HEK293 (cell line): ENCODE data around the gene ZFP36.

ENCODE experiments used
- GLI2 ChIP-seq: fragments of 450-650 bp; formaldehyde crosslinking; IDR thresholded peaks from 2 replicates; pipeline ENCODE4; 2017; ENCODE audit warnings: missing biosample characterization, missing genetic modification characterization, low read depth, borderline replicate concordance
- INSM2 ChIP-seq: fragments of 450-650 bp; formaldehyde crosslinking; IDR thresholded peaks from 2 replicates; pipeline ENCODE4 v1.5.1; 2016; ENCODE audit warnings: missing biosample characterization, missing genetic modification characterization
- KLF1 ChIP-seq: fragments of 450-650 bp; formaldehyde crosslinking; IDR thresholded peaks from 2 replicates; pipeline ENCODE4 v1.5.1; 2016; ENCODE audit warnings: missing biosample characterization, missing genetic modification characterization
- KLF7 ChIP-seq: fragments of 450-650 bp; formaldehyde crosslinking; IDR thresholded peaks from 2 replicates; pipeline ENCODE4 v1.5.1; 2016; ENCODE audit warnings: missing biosample characterization, missing genetic modification characterization, borderline replicate concordance
- PATZ1 ChIP-seq: fragments of 450-650 bp; formaldehyde crosslinking; IDR thresholded peaks from 2 replicates; pipeline ENCODE4 v1.5.1; 2016; ENCODE audit warnings: missing biosample characterization, missing genetic modification characterization
- YY2 ChIP-seq: fragments of 450-650 bp; formaldehyde crosslinking; IDR thresholded peaks from 2 replicates; pipeline ENCODE4 v1.5.1; 2016; ENCODE audit warnings: missing biosample characterization, missing genetic modification characterization
- ZFHX2 ChIP-seq: fragments of 450-650 bp; formaldehyde crosslinking; conservative IDR thresholded peaks from 2 replicates; pipeline ENCODE4 v1.5.1; 2016; ENCODE audit warnings: missing biosample characterization, missing genetic modification characterization
- ZIC2 ChIP-seq: fragments of 450-650 bp; formaldehyde crosslinking; IDR thresholded peaks from 2 replicates; pipeline ENCODE4 v1.5.1; 2016; ENCODE audit warnings: missing biosample characterization, missing genetic modification characterization
- ZNF221 ChIP-seq: fragments of 450-650 bp; formaldehyde crosslinking; IDR thresholded peaks from 2 replicates; pipeline ENCODE4 v1.5.1; 2017; ENCODE audit warnings: missing biosample characterization, missing genetic modification characterization, borderline replicate concordance
- ZNF274 ChIP-seq, 2 experiments: fragments of 200-500 bp in 1 of 2; fragments of 450-650 bp in 1 of 2; sonication (Bioruptor generic) in 1 of 2; formaldehyde crosslinking in 1 of 2; IDR thresholded peaks; 2 replicates each; pipeline versions ENCODE4 v1.5.1 to v1.6.1; 2014 to 2016; ENCODE audit warnings: borderline replicate concordance in 1 of 2, inconsistent platforms in 1 of 2, low read length in 1 of 2, missing biosample characterization in 1 of 2, missing genetic modification characterization in 1 of 2
- ZNF324 ChIP-seq: fragments of 450-650 bp; formaldehyde crosslinking; IDR thresholded peaks from 2 replicates; pipeline ENCODE4 v1.5.1; 2016; ENCODE audit warnings: missing biosample characterization, missing genetic modification characterization
- ZNF366 ChIP-seq: fragments of 450-650 bp; formaldehyde crosslinking; conservative IDR thresholded peaks from 2 replicates; pipeline ENCODE4 v1.5.1; 2016; ENCODE audit warnings: missing biosample characterization, missing genetic modification characterization
- ZNF473 ChIP-seq: fragments of 450-650 bp; formaldehyde crosslinking; IDR thresholded peaks from 2 replicates; pipeline ENCODE4 v1.5.1; 2017; ENCODE audit warnings: missing biosample characterization, missing genetic modification characterization
- ZNF510 ChIP-seq: fragments of 450-650 bp; formaldehyde crosslinking; IDR thresholded peaks from 2 replicates; pipeline ENCODE4 v1.5.1; 2018; ENCODE audit warnings: mild to moderate bottlenecking, missing genetic modification characterization, missing biosample characterization; ENCODE audit not compliant: insufficient replicate concordance
- ZNF560 ChIP-seq: fragments of 450-650 bp; formaldehyde crosslinking; IDR thresholded peaks from 2 replicates; pipeline ENCODE4 v1.5.1; 2017; ENCODE audit warnings: missing biosample characterization, missing genetic modification characterization, borderline replicate concordance
- ZNF571 ChIP-seq: fragments of 450-650 bp; formaldehyde crosslinking; IDR thresholded peaks from 2 replicates; pipeline ENCODE4 v1.5.0; 2017; ENCODE audit warnings: missing biosample characterization, missing genetic modification characterization
- ZNF585B ChIP-seq: fragments of 450-650 bp; formaldehyde crosslinking; IDR thresholded peaks from 2 replicates; pipeline ENCODE4 v1.5.1; 2016; ENCODE audit warnings: missing biosample characterization, missing genetic modification characterization
- ZNF610 ChIP-seq: fragments of 450-650 bp; formaldehyde crosslinking; IDR thresholded peaks from 2 replicates; pipeline ENCODE4 v1.5.1; 2016; ENCODE audit warnings: missing biosample characterization, missing genetic modification characterization, borderline replicate concordance
- ZNF677 ChIP-seq: fragments of 450-650 bp; IDR thresholded peaks from 2 replicates; pipeline ENCODE4 v1.5.0; 2018; ENCODE audit warnings: missing biosample characterization, mild to moderate bottlenecking, missing genetic modification characterization, moderate library complexity
- ZNF76 ChIP-seq: fragments of 450-650 bp; formaldehyde crosslinking; IDR thresholded peaks from 2 replicates; pipeline ENCODE4; 2016; ENCODE audit warnings: low read depth, missing biosample characterization, missing genetic modification characterization, borderline replicate concordance
- ZNF777 ChIP-seq: fragments of 450-650 bp; formaldehyde crosslinking; IDR thresholded peaks from 2 replicates; pipeline ENCODE4 v1.5.1; 2017; ENCODE audit warnings: missing biosample characterization, missing genetic modification characterization, borderline replicate concordance
- ZSCAN23 ChIP-seq: fragments of 450-650 bp; formaldehyde crosslinking; IDR thresholded peaks from 2 replicates; pipeline ENCODE4 v1.5.1; 2016; ENCODE audit warnings: missing biosample characterization, missing genetic modification characterization
- ZXDB ChIP-seq: fragments of 450-650 bp; formaldehyde crosslinking; IDR thresholded peaks from 2 replicates; pipeline ENCODE4 v1.5.1; 2016; ENCODE audit warnings: missing biosample characterization, missing genetic modification characterization
- TF ChIP-seq, protein P1 (sequence below): fragments of 450-650 bp; formaldehyde crosslinking; IDR thresholded peaks from 2 replicates; pipeline ENCODE4 v1.5.1; 2017; ENCODE audit warnings: missing biosample characterization, missing genetic modification characterization
- TF ChIP-seq, protein P2 (sequence below): fragments of 450-650 bp; formaldehyde crosslinking; IDR thresholded peaks from 2 replicates; pipeline ENCODE4 v1.5.1; 2016; ENCODE audit warnings: missing biosample characterization, missing genetic modification characterization
- TF ChIP-seq, protein P3 (sequence below): fragments of 450-650 bp; formaldehyde crosslinking; IDR thresholded peaks from 2 replicates; pipeline ENCODE4 v1.5.1; 2016; ENCODE audit warnings: missing biosample characterization, missing genetic modification characterization
- TF ChIP-seq, protein P4 (sequence below): fragments of 450-650 bp; formaldehyde crosslinking; IDR thresholded peaks from 2 replicates; pipeline ENCODE4 v1.5.1; 2016; ENCODE audit warnings: missing biosample characterization, missing genetic modification characterization

ZFP36 gene

GRCh38 chr19:39405958-39406655, 540 bp upstream of the ZFP36 start (continued):
- TF ChIP-seq ZNF274 (IDR thresholded peaks at IDR 0.05; ENCODE audit: low read length) (no peak), ZNF274 (tag by site-specific recombination; IDR thresholded peaks at IDR 0.05; ENCODE audit: borderline replicate concordance) (peak; percentile 51; the same call in 1 of the 2 replicates), INSM2 (tag by site-specific recombination) (no peak), ZNF585B (tag by site-specific recombination) (no peak), ZNF221 (no peak), ZNF76 (tag by site-specific recombination) (peak; percentile 38; the same call in 1 of the 2 replicates), ZXDB (tag by site-specific recombination) (peak; percentile 65; the same call in 1 of the 2 replicates), ZNF610 (tag by site-specific recombination) (no peak), ZNF571 (no peak), ZSCAN23 (no peak), ZNF677 (no peak), ZFHX2 (tag by site-specific recombination) (peak; percentile 81), PATZ1 (tag by site-specific recombination) (peak; percentile 95), YY2 (no peak), GLI2 (tag by site-specific recombination) (no peak), KLF1 (tag by site-specific recombination) (peak; percentile 50), KLF7 (tag by site-specific recombination) (peak; percentile 80), ZNF473 (tag by site-specific recombination) (no peak), ZIC2 (tag by site-specific recombination) (no peak; the same call in 1 of the 2 replicates), ZNF324 (tag by site-specific recombination) (peak; percentile 41; the same call in 1 of the 2 replicates), ZNF510 (tag by site-specific recombination) (no peak), ZNF560 (no peak), ZNF777 (tag by site-specific recombination) (peak; percentile 54; the same call in 1 of the 2 replicates), ZNF366 (peak; percentile 86)
- TF ChIP-seq, protein P1, sequence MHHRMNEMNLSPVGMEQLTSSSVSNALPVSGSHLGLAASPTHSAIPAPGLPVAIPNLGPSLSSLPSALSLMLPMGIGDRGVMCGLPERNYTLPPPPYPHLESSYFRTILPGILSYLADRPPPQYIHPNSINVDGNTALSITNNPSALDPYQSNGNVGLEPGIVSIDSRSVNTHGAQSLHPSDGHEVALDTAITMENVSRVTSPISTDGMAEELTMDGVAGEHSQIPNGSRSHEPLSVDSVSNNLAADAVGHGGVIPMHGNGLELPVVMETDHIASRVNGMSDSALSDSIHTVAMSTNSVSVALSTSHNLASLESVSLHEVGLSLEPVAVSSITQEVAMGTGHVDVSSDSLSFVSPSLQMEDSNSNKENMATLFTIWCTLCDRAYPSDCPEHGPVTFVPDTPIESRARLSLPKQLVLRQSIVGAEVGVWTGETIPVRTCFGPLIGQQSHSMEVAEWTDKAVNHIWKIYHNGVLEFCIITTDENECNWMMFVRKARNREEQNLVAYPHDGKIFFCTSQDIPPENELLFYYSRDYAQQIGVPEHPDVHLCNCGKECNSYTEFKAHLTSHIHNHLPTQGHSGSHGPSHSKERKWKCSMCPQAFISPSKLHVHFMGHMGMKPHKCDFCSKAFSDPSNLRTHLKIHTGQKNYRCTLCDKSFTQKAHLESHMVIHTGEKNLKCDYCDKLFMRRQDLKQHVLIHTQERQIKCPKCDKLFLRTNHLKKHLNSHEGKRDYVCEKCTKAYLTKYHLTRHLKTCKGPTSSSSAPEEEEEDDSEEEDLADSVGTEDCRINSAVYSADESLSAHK (tag by site-specific recombination), result peak; percentile 33; the same call in 1 of the 2 replicates
- TF ChIP-seq, protein P2, sequence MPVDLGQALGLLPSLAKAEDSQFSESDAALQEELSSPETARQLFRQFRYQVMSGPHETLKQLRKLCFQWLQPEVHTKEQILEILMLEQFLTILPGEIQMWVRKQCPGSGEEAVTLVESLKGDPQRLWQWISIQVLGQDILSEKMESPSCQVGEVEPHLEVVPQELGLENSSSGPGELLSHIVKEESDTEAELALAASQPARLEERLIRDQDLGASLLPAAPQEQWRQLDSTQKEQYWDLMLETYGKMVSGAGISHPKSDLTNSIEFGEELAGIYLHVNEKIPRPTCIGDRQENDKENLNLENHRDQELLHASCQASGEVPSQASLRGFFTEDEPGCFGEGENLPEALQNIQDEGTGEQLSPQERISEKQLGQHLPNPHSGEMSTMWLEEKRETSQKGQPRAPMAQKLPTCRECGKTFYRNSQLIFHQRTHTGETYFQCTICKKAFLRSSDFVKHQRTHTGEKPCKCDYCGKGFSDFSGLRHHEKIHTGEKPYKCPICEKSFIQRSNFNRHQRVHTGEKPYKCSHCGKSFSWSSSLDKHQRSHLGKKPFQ (tag by site-specific recombination), result peak; percentile 66; the same call in 1 of the 2 replicates
- TF ChIP-seq, protein P3, sequence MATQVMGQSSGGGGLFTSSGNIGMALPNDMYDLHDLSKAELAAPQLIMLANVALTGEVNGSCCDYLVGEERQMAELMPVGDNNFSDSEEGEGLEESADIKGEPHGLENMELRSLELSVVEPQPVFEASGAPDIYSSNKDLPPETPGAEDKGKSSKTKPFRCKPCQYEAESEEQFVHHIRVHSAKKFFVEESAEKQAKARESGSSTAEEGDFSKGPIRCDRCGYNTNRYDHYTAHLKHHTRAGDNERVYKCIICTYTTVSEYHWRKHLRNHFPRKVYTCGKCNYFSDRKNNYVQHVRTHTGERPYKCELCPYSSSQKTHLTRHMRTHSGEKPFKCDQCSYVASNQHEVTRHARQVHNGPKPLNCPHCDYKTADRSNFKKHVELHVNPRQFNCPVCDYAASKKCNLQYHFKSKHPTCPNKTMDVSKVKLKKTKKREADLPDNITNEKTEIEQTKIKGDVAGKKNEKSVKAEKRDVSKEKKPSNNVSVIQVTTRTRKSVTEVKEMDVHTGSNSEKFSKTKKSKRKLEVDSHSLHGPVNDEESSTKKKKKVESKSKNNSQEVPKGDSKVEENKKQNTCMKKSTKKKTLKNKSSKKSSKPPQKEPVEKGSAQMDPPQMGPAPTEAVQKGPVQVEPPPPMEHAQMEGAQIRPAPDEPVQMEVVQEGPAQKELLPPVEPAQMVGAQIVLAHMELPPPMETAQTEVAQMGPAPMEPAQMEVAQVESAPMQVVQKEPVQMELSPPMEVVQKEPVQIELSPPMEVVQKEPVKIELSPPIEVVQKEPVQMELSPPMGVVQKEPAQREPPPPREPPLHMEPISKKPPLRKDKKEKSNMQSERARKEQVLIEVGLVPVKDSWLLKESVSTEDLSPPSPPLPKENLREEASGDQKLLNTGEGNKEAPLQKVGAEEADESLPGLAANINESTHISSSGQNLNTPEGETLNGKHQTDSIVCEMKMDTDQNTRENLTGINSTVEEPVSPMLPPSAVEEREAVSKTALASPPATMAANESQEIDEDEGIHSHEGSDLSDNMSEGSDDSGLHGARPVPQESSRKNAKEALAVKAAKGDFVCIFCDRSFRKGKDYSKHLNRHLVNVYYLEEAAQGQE, result peak; percentile 19; the same call in 1 of the 2 replicates
- TF ChIP-seq, protein P4, sequence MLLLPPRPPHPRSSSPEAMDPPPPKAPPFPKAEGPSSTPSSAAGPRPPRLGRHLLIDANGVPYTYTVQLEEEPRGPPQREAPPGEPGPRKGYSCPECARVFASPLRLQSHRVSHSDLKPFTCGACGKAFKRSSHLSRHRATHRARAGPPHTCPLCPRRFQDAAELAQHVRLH (tag by site-specific recombination), result no peak
